ENCODE measurements around the gene UNKL. TPM values are rescaled to one million over a fixed set of nuclear protein-coding genes. Genes with fewer than 3 reads are reported as not detected.
"Not testable (repeated sequence)": the region's sequence is repeated elsewhere in the genome, so short reads cannot be mapped to it uniquely, and the experiment has no call there.

The UNKL gene
- polyA plus RNA-seq, 1 experiment: 15.4 TPM

- no peak for DNase-seq (ENCODE audit: low read depth)
- TF ChIP-seq CTCF (IDR thresholded peaks at IDR 0.05; ENCODE audit: insufficient read depth, low read depth, low read length): no peak
- ChIA-PET POLR2A (no interaction called here), CTCF (no interaction called here)
- no peaks in the 10 kb centered on the region for H3K27me3 ChIP-seq (ENCODE audit: control insufficient read depth, insufficient read depth, low read length)
- peaks cover 15% of the 10 kb centered on the region for H3K36me3 ChIP-seq (ENCODE audit: control insufficient read depth, insufficient read depth, low read length)
- no peak overlapping the region for H3K4me3 ChIP-seq (ENCODE audit: low read depth, low read length)
These were observed 30.4 kb upstream of the UNKL start for GRCh38 chr16:1444730-1445517.

- POLR2A ChIA-PET: no interaction called here
- CTCF ChIA-PET: interaction anchor here (1.5 kb wide), 1 partner anchor 15 kb away, joined by 6 read pairs; no protein-coding TSS in a partner anchor
- peaks cover 11% of the 10 kb centered on the region for H3K36me3 ChIP-seq (ENCODE audit: control insufficient read depth, insufficient read depth, low read length)
- H3K27me3 ChIP-seq (ENCODE audit: control insufficient read depth, insufficient read depth, low read length): no peaks in the 10 kb centered on the region
- no peak for TF ChIP-seq CTCF (IDR thresholded peaks at IDR 0.05; ENCODE audit: insufficient read depth, low read depth, low read length)
- DNase-seq (ENCODE audit: low read depth): no peak
- no peak within 1 kb of the TSS for H3K4me3 ChIP-seq (ENCODE audit: low read depth, low read length)
These were observed 29.7 kb upstream of the UNKL start, which contains the start of gene CCDC154 for GRCh38 chr16:1443980-1444729. Gene CCDC154, minus strand, starts transcription at chr16:1444556. Its CDS starts 234 bp downstream, at chr16:1444322.

GRCh38 chr16:1443403-1443973, 29.0 kb upstream of the UNKL start:
- DNase-seq (ENCODE audit: low read depth): no peak
- ChIA-PET POLR2A (no interaction called here), CTCF (interaction anchor here (1.5 kb wide), 1 partner anchor 15 kb away, joined by 6 read pairs; no protein-coding TSS in a partner anchor)
- no peak for TF ChIP-seq CTCF (IDR thresholded peaks at IDR 0.05; ENCODE audit: insufficient read depth, low read depth, low read length)
- H3K36me3 ChIP-seq (ENCODE audit: control insufficient read depth, insufficient read depth, low read length): peaks cover 10% of the 10 kb centered on the region
- H3K4me3 ChIP-seq (ENCODE audit: low read depth, low read length): no peak overlapping the region
- no peaks in the 10 kb centered on the region for H3K27me3 ChIP-seq (ENCODE audit: control insufficient read depth, insufficient read depth, low read length)

GRCh38 chr16:1442697-1443096, 28.2 kb upstream of the UNKL start:
- POLR2A ChIA-PET: no interaction called here
- Histone ChIP-seq H3K4me3 (ENCODE audit: low read depth, low read length) (no peak overlapping the region), H3K27me3 (ENCODE audit: control insufficient read depth, insufficient read depth, low read length) (no peaks in the 10 kb centered on the region), H3K36me3 (ENCODE audit: control insufficient read depth, insufficient read depth, low read length) (peaks cover 5% of the 10 kb centered on the region)
- no peak for DNase-seq (ENCODE audit: low read depth)
- CTCF ChIA-PET: interaction anchor here (1.5 kb wide), 1 partner anchor 14 kb away, joined by 6 read pairs; no protein-coding TSS in a partner anchor
- TF ChIP-seq CTCF (IDR thresholded peaks at IDR 0.05; ENCODE audit: insufficient read depth, low read depth, low read length): no peak

- Histone ChIP-seq H3K36me3 (ENCODE audit: control insufficient read depth, insufficient read depth, low read length) (peaks cover 5% of the 10 kb centered on the region), H3K4me3 (ENCODE audit: low read depth, low read length) (no peak overlapping the region), H3K27me3 (ENCODE audit: control insufficient read depth, insufficient read depth, low read length) (no peaks in the 10 kb centered on the region)
- ChIA-PET CTCF (no interaction called here), POLR2A (no interaction called here)
- no peak for DNase-seq (ENCODE audit: low read depth)
- no peak for TF ChIP-seq CTCF (IDR thresholded peaks at IDR 0.05; ENCODE audit: insufficient read depth, low read depth, low read length)
These were observed 26.9 kb upstream of the UNKL start for GRCh38 chr16:1441391-1441829.

GRCh38 chr16:1439699-1440074, 25.2 kb upstream of the UNKL start:
- CTCF ChIA-PET: not testable (repeated sequence)

More at GRCh38 chr16:1439699-1440074, 25.2 kb upstream of the UNKL start:
- H3K4me3 ChIP-seq (ENCODE audit: low read depth, low read length); POLR2A ChIA-PET; H3K27me3 ChIP-seq (ENCODE audit: control insufficient read depth, insufficient read depth, low read length); DNase-seq (ENCODE audit: low read depth); H3K36me3 ChIP-seq (ENCODE audit: control insufficient read depth, insufficient read depth, low read length): not testable (repeated sequence)
